HUDEP-2 (cell line): Measurements from ENCODE around the gene UBXN10.
A peak's percentile ranks its signal among the peaks of the same experiment; 100 is the strongest.

Experiments used
- DNase-seq, 76 experiments: peaks; one replicate each; lab custom pipeline; 2025; ENCODE audit not compliant: unreplicated experiment in 76 of 76; lab: John Stamatoyannopoulos, UW

UBXN10 gene

GRCh38 chr1:20185834-20186782 lies at the start of gene UBXN10, which contains the start of gene PLA2G2C:
Gene UBXN10 (plus strand): TSS chr1:20186096. CDS start chr1:20190562, 4,466 bp downstream.
Gene PLA2G2C (minus strand): TSS chr1:20186518. CDS start chr1:20177363, 9,155 bp downstream.
- DNase-seq: peak in 74 of 76 experiments; percentile 18 to 90 (median 75)

GRCh38 chr1:20136249-20136648 lies 49.6 kb upstream of the UBXN10 start:
- DNase-seq: no peak

GRCh38 chr1:20137055-20137454 lies 48.8 kb upstream of the UBXN10 start:
- no peak for DNase-seq

- DNase-seq: no peak
Observed at GRCh38 chr1:20137604-20138003, 48.3 kb upstream of the UBXN10 start.

- DNase-seq: no peak
Observed at GRCh38 chr1:20138346-20138745, 47.5 kb upstream of the UBXN10 start.

- DNase-seq: no peak
Observed at GRCh38 chr1:20138961-20139550, 46.8 kb upstream of the UBXN10 start, which contains the start of gene PLA2G2F. Gene PLA2G2F (plus strand): TSS chr1:20139323. CDS start chr1:20139428, 105 bp downstream.

- DNase-seq: no peak
Observed at GRCh38 chr1:20139776-20140612, 45.9 kb upstream of the UBXN10 start.

- no peak for DNase-seq
Observed at GRCh38 chr1:20141001-20141400, 44.9 kb upstream of the UBXN10 start.

GRCh38 chr1:20141466-20141865 lies 44.4 kb upstream of the UBXN10 start:
- DNase-seq: no peak

- DNase-seq: no peak
Observed at GRCh38 chr1:20142001-20142710, 43.7 kb upstream of the UBXN10 start.

- DNase-seq: no peak
Observed at GRCh38 chr1:20143318-20143717, 42.6 kb upstream of the UBXN10 start.

- DNase-seq: no peak
Observed at GRCh38 chr1:20143734-20144565, 41.9 kb upstream of the UBXN10 start.

GRCh38 chr1:20147846-20148570 lies 37.9 kb upstream of the UBXN10 start:
- DNase-seq: no peak

GRCh38 chr1:20148571-20149500 lies 37.1 kb upstream of the UBXN10 start:
- no peak for DNase-seq

GRCh38 chr1:20149601-20150325 lies 36.1 kb upstream of the UBXN10 start:
- DNase-seq: no peak

- DNase-seq: no peak
Observed at GRCh38 chr1:20150326-20150705, 35.6 kb upstream of the UBXN10 start.

- no peak for DNase-seq
Observed at GRCh38 chr1:20150969-20151368, 34.9 kb upstream of the UBXN10 start.
